WTC11 (cell line): ENCODE data around the gene ENDOV. TPM values are rescaled to one million over a fixed set of nuclear protein-coding genes. Genes with fewer than 3 reads are reported as not detected.

Experiments used
- ATAC-seq: fragments of 200-7000 bp; cut with Tn5 transposase; 2 replicates; pipeline ENCODE4 v1.10.0; 2021; ENCODE audit warnings: mild to moderate bottlenecking, moderate library complexity
- CTCF ChIA-PET: fragments of 300-600 bp; sonication (Branson Sonifier 250); formaldehyde crosslinking; loops from one replicate; lab custom pipeline; 2021; ENCODE audit warnings: antibody characterized with exemption; lab: Charles Lee
- POLR2A ChIA-PET: fragments of 350-600 bp; sonication (Branson Sonifier 250); formaldehyde crosslinking; loops from one replicate; lab custom pipeline; 2021; ENCODE audit warnings: antibody characterized with exemption; lab: Charles Lee
- DNase-seq: peaks from one replicate; pipeline ENCODE4 v3.0.0; 2021; ENCODE audit warnings: low spot score
- H3K27ac Mint-ChIP-seq: 2 replicates; pipeline ENCODE4 v1.8.0; 2021; ENCODE audit warnings: mixed read lengths
- H3K27me3 Mint-ChIP-seq: 2 replicates; pipeline ENCODE4 v1.8.0; 2021; ENCODE audit warnings: low read depth, mild to moderate bottlenecking, moderate library complexity, mixed read lengths
- H3K36me3 Mint-ChIP-seq: 2 replicates; pipeline ENCODE4 v1.8.0; 2021; ENCODE audit warnings: mixed read lengths
- H3K4me1 Mint-ChIP-seq: 2 replicates; pipeline ENCODE4 v1.8.0; 2022; ENCODE audit warnings: mixed read lengths
- H3K4me3 Mint-ChIP-seq: 2 replicates; pipeline ENCODE4 v1.8.0; 2021; ENCODE audit warnings: mild to moderate bottlenecking, moderate library complexity, mixed read lengths
- H3K9me3 Mint-ChIP-seq: 2 replicates; pipeline ENCODE4 v1.8.0; 2021; ENCODE audit warnings: mixed read lengths
- CREM ChIP-seq: sonication (generic); formaldehyde crosslinking; IDR thresholded peaks from 2 replicates; pipeline ENCODE4 v1.8.1; 2022; ENCODE audit warnings: mild to moderate bottlenecking, missing genetic modification reagents, moderate library complexity
- EMX1 ChIP-seq: fragments of 250-450 bp; sonication (Bioruptor Pico); IDR thresholded peaks from 2 replicates; pipeline ENCODE4 v1.8.0; 2021; ENCODE audit warnings: mild to moderate bottlenecking
- ESRRA ChIP-seq: sonication (generic); formaldehyde crosslinking; IDR thresholded peaks from 2 replicates; pipeline ENCODE4 v1.8.1; 2022; ENCODE audit warnings: mild to moderate bottlenecking, missing genetic modification reagents, borderline replicate concordance
- ETV6 ChIP-seq: sonication (generic); formaldehyde crosslinking; IDR thresholded peaks from 2 replicates; pipeline ENCODE4 v1.8.1; 2022; ENCODE audit warnings: mild to moderate bottlenecking, missing genetic modification reagents
- FOXJ3 ChIP-seq: sonication (generic); formaldehyde crosslinking; IDR thresholded peaks from 2 replicates; pipeline ENCODE4 v1.9.0; 2021; ENCODE audit warnings: missing genetic modification reagents, mild to moderate bottlenecking, borderline replicate concordance
- FOXP1 ChIP-seq: sonication (generic); formaldehyde crosslinking; IDR thresholded peaks from 2 replicates; pipeline ENCODE4 v1.8.0; 2022; ENCODE audit warnings: missing genetic modification reagents, mild to moderate bottlenecking, moderate library complexity, borderline replicate concordance
- HMGA2 ChIP-seq: fragments of 250-450 bp; sonication (Bioruptor Pico); IDR thresholded peaks from 2 replicates; pipeline ENCODE4 v1.4.0; 2021; ENCODE audit warnings: mild to moderate bottlenecking, moderate library complexity
- MXD4 ChIP-seq: fragments of 250-450 bp; sonication (Bioruptor Pico); IDR thresholded peaks from 2 replicates; pipeline ENCODE4 v1.8.0; 2021; ENCODE audit warnings: mild to moderate bottlenecking, moderate library complexity, borderline replicate concordance
- NFYB ChIP-seq: sonication (generic); formaldehyde crosslinking; conservative IDR thresholded peaks from 2 replicates; pipeline ENCODE4 v1.8.0; 2022; ENCODE audit warnings: low read depth, missing genetic modification reagents
- PRRX2 ChIP-seq: fragments of 250-450 bp; sonication (Bioruptor Pico); IDR thresholded peaks from 2 replicates; pipeline ENCODE4 v1.8.0; 2021; ENCODE audit warnings: mild to moderate bottlenecking
- SMAD4 ChIP-seq: sonication (generic); formaldehyde crosslinking; IDR thresholded peaks from 2 replicates; pipeline ENCODE4 v1.8.0; 2022; ENCODE audit warnings: mild to moderate bottlenecking, missing genetic modification reagents
- SOX15 ChIP-seq: fragments of 250-450 bp; sonication (Bioruptor Pico); IDR thresholded peaks from 2 replicates; pipeline ENCODE4 v1.9.0; 2021; ENCODE audit warnings: mild to moderate bottlenecking
- TP53 ChIP-seq: sonication (generic); formaldehyde crosslinking; IDR thresholded peaks from 2 replicates; pipeline ENCODE4 v1.8.1; 2023; ENCODE audit warnings: mild to moderate bottlenecking, missing genetic modification reagents
- ZNF121 ChIP-seq: sonication (generic); formaldehyde crosslinking; IDR thresholded peaks from 2 replicates; pipeline ENCODE4 v1.8.0; 2023; ENCODE audit warnings: missing genetic modification reagents
- ZNF138 ChIP-seq: sonication (generic); formaldehyde crosslinking; conservative IDR thresholded peaks from 2 replicates; pipeline ENCODE4 v1.8.1; 2022; ENCODE audit warnings: mild to moderate bottlenecking, moderate library complexity, missing genetic modification reagents
- ZNF263 ChIP-seq: sonication (generic); formaldehyde crosslinking; IDR thresholded peaks from 2 replicates; pipeline ENCODE4 v1.8.1; 2022; ENCODE audit warnings: low read depth, mild to moderate bottlenecking, moderate library complexity, missing genetic modification reagents
- total RNA-seq: library from RNA; stranded (reverse); gene quantifications from 3 replicates; pipeline ENCODE4 v1.2.3, GENCODE V29; 2021
- TF ChIP-seq, protein P1 (sequence below): sonication (generic); formaldehyde crosslinking; IDR thresholded peaks from 2 replicates; pipeline ENCODE4 v1.8.1; 2023; ENCODE audit warnings: mild to moderate bottlenecking, moderate library complexity, missing genetic modification reagents
- TF ChIP-seq, protein P2 (sequence below): sonication (generic); formaldehyde crosslinking; IDR thresholded peaks from 2 replicates; pipeline ENCODE4 v1.8.0; 2022; ENCODE audit warnings: mild to moderate bottlenecking, missing genetic modification reagents
- TF ChIP-seq, protein P3 (sequence below): sonication (generic); formaldehyde crosslinking; conservative IDR thresholded peaks from 2 replicates; pipeline ENCODE4 v1.8.1; 2023; ENCODE audit warnings: mild to moderate bottlenecking, low read depth, missing genetic modification reagents, moderate library complexity
- TF ChIP-seq, protein P4 (sequence below): sonication (generic); formaldehyde crosslinking; IDR thresholded peaks from 2 replicates; pipeline ENCODE4 v1.8.1; 2023; ENCODE audit warnings: mild to moderate bottlenecking, missing genetic modification reagents

The ENDOV gene
- total RNA-seq, 1 experiment from 2014 or later = 25.2 TPM

DNA sequence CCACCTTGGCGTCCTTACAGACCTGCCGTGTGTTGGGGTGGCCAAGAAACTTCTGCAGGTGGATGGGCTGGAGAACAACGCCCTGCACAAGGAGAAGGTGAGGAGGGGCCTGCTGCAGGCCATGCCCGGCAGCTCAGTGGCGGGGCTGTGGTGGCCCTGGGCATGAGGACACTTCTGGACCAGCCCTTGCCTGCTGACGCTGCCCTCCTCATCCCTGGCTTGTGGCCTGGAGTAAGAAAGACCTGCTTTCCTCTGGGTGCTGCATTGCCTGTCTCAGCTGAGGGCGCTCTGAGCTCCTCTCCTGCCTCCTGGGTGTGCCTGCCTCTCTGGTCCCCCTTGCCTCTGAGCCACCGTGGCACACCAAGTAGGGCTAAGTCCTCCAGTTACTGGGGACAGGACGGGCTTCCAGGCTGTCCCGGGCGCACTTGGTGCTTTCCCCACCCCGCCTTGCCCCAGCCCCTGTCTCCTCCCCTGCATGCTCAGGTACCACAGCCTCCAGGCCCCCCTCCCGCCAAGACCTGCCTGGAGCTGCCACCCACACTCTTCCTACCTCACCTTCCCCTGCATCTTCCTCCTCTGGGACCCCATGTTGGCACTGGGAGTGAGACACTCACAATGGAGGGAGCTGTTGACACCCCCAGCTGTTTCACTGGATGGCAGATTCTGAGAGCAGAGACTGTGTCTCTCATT lies 8.7 kb downstream of the ENDOV start:
- TF ChIP-seq CREM (CRISPR knock-in tag) (no peak), SOX15 (CRISPR knock-in tag) (no peak), ESRRA (CRISPR knock-in tag) (no peak), PRRX2 (no peak), EMX1 (CRISPR knock-in tag) (no peak)
- TF ChIP-seq, protein P1, sequence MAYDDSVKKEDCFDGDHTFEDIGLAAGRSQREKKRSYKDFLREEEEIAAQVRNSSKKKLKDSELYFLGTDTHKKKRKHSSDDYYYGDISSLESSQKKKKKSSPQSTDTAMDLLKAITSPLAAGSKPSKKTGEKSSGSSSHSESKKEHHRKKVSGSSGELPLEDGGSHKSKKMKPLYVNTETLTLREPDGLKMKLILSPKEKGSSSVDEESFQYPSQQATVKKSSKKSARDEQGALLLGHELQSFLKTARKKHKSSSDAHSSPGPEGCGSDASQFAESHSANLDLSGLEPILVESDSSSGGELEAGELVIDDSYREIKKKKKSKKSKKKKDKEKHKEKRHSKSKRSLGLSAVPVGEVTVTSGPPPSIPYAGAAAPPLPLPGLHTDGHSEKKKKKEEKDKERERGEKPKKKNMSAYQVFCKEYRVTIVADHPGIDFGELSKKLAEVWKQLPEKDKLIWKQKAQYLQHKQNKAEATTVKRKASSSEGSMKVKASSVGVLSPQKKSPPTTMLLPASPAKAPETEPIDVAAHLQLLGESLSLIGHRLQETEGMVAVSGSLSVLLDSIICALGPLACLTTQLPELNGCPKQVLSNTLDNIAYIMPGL (CRISPR knock-in tag) = no peak
- TF ChIP-seq, all 79 proteins: peak for 0
- Mint-ChIP-seq H3K4me3 (no peak overlapping the region), H3K36me3 (no peaks in the 10 kb centered on the region), H3K27ac (no peak overlapping the region), H3K27me3 (no peaks in the 10 kb centered on the region; the same call in 1 of the 2 replicates), H3K9me3 (no peaks in the 10 kb centered on the region), H3K4me1 (0 out of 2 replicates have a peak, but pooled peaks cover 3% of the 10 kb centered on the region)
- DNase-seq (no peak), ATAC-seq (no peak)
- ChIA-PET CTCF (interaction anchor here (0.6 to 3.3 kb wide), 5 partner anchors 8 to 1713 kb away, joined by 3 to 10 read pairs (median 4); partner anchors contain the start of gene ENDOV), POLR2A (interaction anchor here (0.7 kb wide), 1 partner anchor 248 kb away, joined by 4 read pairs; no protein-coding TSS in a partner anchor)

DNA sequence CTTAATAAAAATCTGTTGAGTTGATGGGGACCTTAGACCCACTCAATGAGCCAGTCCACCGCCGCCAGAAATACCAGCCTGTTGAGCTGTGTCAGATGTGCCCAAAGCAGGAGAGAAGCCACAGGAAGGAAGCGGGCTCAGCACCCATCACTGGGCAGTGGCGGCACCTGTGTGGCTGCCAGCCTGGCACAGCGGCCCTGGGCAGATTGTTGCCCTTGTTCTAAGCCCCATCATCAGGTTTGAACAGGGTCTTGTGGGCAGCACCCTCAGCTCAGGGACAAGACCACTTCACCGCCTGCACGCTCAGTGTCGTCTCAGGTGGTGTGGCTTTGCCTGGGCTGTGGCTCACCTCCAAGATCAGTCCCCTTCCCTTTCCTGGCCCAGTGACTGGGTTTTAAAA lies 9.3 kb downstream of the ENDOV start:
- no peaks in the 10 kb centered on the region; the same call in 1 of the 2 replicates for H3K27me3 Mint-ChIP-seq
- H3K27ac Mint-ChIP-seq = no peak overlapping the region
- CTCF ChIA-PET = interaction anchor here (0.9 to 3.3 kb wide), 12 partner anchors 9 to 475 kb away, joined by 3 to 10 read pairs (median 4); partner anchors contain the start of genes ENDOV and GAA
- no peak overlapping the region for H3K4me3 Mint-ChIP-seq
- DNase-seq = no peak
- H3K36me3 Mint-ChIP-seq = no peaks in the 10 kb centered on the region
- H3K4me1 Mint-ChIP-seq = 0 out of 2 replicates have a peak, but pooled peaks cover 3% of the 10 kb centered on the region
- H3K9me3 Mint-ChIP-seq = no peaks in the 10 kb centered on the region
- TF ChIP-seq, protein P2, sequence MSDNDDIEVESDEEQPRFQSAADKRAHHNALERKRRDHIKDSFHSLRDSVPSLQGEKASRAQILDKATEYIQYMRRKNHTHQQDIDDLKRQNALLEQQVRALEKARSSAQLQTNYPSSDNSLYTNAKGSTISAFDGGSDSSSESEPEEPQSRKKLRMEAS (CRISPR knock-in tag) = no peak
- no peak for TF ChIP-seq FOXJ3 (CRISPR knock-in tag)
- TF ChIP-seq FOXP1 (CRISPR knock-in tag) = no peak
- TF ChIP-seq NFYB (CRISPR knock-in tag) = no peak
- TF ChIP-seq ZNF263 = no peak
- TF ChIP-seq, protein P3, sequence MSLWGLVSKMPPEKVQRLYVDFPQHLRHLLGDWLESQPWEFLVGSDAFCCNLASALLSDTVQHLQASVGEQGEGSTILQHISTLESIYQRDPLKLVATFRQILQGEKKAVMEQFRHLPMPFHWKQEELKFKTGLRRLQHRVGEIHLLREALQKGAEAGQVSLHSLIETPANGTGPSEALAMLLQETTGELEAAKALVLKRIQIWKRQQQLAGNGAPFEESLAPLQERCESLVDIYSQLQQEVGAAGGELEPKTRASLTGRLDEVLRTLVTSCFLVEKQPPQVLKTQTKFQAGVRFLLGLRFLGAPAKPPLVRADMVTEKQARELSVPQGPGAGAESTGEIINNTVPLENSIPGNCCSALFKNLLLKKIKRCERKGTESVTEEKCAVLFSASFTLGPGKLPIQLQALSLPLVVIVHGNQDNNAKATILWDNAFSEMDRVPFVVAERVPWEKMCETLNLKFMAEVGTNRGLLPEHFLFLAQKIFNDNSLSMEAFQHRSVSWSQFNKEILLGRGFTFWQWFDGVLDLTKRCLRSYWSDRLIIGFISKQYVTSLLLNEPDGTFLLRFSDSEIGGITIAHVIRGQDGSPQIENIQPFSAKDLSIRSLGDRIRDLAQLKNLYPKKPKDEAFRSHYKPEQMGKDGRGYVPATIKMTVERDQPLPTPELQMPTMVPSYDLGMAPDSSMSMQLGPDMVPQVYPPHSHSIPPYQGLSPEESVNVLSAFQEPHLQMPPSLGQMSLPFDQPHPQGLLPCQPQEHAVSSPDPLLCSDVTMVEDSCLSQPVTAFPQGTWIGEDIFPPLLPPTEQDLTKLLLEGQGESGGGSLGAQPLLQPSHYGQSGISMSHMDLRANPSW (CRISPR knock-in tag) = no peak
- TF ChIP-seq MXD4 (CRISPR knock-in tag) = no peak
- TF ChIP-seq, protein P4, sequence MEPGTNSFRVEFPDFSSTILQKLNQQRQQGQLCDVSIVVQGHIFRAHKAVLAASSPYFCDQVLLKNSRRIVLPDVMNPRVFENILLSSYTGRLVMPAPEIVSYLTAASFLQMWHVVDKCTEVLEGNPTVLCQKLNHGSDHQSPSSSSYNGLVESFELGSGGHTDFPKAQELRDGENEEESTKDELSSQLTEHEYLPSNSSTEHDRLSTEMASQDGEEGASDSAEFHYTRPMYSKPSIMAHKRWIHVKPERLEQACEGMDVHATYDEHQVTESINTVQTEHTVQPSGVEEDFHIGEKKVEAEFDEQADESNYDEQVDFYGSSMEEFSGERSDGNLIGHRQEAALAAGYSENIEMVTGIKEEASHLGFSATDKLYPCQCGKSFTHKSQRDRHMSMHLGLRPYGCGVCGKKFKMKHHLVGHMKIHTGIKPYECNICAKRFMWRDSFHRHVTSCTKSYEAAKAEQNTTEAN (CRISPR knock-in tag) = no peak
- TF ChIP-seq ZNF138 = no peak
- TF ChIP-seq SMAD4 (CRISPR knock-in tag) = no peak
- no peak for TF ChIP-seq ZNF121 (CRISPR knock-in tag)
- TF ChIP-seq TP53 = no peak
- no peak for TF ChIP-seq HMGA2 (CRISPR knock-in tag)
- no peak for TF ChIP-seq ETV6
- TF ChIP-seq, all 79 proteins: peak for 0
- ATAC-seq = no peak
- POLR2A ChIA-PET = interaction anchor here (0.7 kb wide), 1 partner anchor 249 kb away, joined by 4 read pairs; no protein-coding TSS in a partner anchor
